ENCODE results near the gene TMEM63C.

Gene TMEM63C

DNA sequence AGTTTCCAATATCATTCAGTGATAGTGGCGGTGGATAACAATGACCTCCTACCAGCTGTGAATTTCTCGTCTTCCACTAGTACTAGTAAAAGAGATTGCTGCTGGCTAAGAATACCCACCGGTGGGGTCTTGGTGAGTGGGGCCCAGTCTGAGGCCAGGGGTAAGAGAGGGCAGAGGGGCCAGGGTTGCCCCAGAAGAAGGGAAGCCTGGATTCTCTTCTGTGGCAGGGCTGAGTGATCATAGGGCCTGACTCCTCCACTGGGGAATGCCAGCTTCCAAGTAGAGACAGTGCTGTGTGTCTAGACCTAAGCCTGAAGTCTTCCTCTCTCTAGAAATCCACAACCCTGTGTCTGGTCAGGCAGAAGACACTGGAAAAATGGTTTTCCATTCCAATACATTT lies 5.8 kb upstream of the TMEM63C start:
- no peak for DNase-seq (ENCODE audit: extremely low spot score)
- ChIA-PET CTCF (no interaction called here), POLR2A (no interaction called here)
- no peak for TF ChIP-seq LEF1 (IDR thresholded peaks at IDR 0.05; ENCODE audit: borderline replicate concordance)
- no peak for TF ChIP-seq SP1 (IDR thresholded peaks at IDR 0.05)
- no peak for TF ChIP-seq CTBP1 (IDR thresholded peaks at IDR 0.05; ENCODE audit: borderline replicate concordance)
- TF ChIP-seq BHLHE40 (IDR thresholded peaks at IDR 0.05; ENCODE audit: borderline replicate concordance), result no peak
- no peak for TF ChIP-seq HDGF (IDR thresholded peaks at IDR 0.05; ENCODE audit: borderline replicate concordance)
- no peak for TF ChIP-seq ARNT (IDR thresholded peaks at IDR 0.05)
- TF ChIP-seq FOXA1 (IDR thresholded peaks at IDR 0.05), result no peak
- TF ChIP-seq ELF4 (IDR thresholded peaks at IDR 0.05), result no peak
- no peak for TF ChIP-seq NFRKB (IDR thresholded peaks at IDR 0.05)
- TF ChIP-seq, protein P1, sequence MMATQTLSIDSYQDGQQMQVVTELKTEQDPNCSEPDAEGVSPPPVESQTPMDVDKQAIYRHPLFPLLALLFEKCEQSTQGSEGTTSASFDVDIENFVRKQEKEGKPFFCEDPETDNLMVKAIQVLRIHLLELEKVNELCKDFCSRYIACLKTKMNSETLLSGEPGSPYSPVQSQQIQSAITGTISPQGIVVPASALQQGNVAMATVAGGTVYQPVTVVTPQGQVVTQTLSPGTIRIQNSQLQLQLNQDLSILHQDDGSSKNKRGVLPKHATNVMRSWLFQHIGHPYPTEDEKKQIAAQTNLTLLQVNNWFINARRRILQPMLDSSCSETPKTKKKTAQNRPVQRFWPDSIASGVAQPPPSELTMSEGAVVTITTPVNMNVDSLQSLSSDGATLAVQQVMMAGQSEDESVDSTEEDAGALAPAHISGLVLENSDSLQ (IDR thresholded peaks at IDR 0.05), result no peak
- TF ChIP-seq ZNF384 (IDR thresholded peaks at IDR 0.05), result no peak
- TF ChIP-seq L3MBTL2 (conservative IDR thresholded peaks at IDR 0.05), result no peak
- TF ChIP-seq TARDBP (IDR thresholded peaks at IDR 0.05), result no peak
- no peak for TF ChIP-seq FOXK2 (IDR thresholded peaks at IDR 0.05)
- no peak for TF ChIP-seq SUZ12 (IDR thresholded peaks at IDR 0.05)
- no peak for TF ChIP-seq FOXM1 (IDR thresholded peaks at IDR 0.05; ENCODE audit: borderline replicate concordance)

DNA sequence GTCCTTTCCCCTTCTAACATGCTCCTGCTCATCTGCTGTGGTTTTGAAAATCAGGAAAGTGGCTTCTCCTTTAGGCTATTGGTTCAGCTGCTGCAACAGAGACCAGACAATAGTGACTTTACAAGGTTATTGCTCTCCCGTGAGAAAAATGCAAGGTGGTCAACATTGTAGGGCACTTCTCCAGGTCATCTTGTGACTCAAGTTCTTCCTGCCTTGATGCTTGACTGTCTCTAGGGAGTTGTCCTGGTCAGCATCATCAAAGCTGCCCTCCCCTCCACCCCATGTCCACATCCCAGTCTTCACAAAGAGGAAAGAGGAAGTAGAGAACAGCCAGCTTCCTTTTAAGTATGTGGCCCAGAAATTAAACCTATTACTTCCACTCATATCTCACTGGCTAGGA lies 3.9 kb upstream of the TMEM63C start:
- DNase-seq (ENCODE audit: extremely low spot score), result no peak
- TF ChIP-seq HDGF (IDR thresholded peaks at IDR 0.05; ENCODE audit: borderline replicate concordance) (no peak), NFRKB (IDR thresholded peaks at IDR 0.05) (no peak), FOXA1 (IDR thresholded peaks at IDR 0.05) (no peak), FOXK2 (IDR thresholded peaks at IDR 0.05) (no peak), BHLHE40 (IDR thresholded peaks at IDR 0.05; ENCODE audit: borderline replicate concordance) (no peak), SP1 (IDR thresholded peaks at IDR 0.05) (no peak), ARNT (IDR thresholded peaks at IDR 0.05) (no peak), L3MBTL2 (conservative IDR thresholded peaks at IDR 0.05) (no peak), SUZ12 (IDR thresholded peaks at IDR 0.05) (no peak), ELF4 (IDR thresholded peaks at IDR 0.05) (no peak)
- TF ChIP-seq, protein P1 (IDR thresholded peaks at IDR 0.05), result no peak
- POLR2A ChIA-PET, result no interaction called here
- CTCF ChIA-PET, result interaction anchor here (0.6 to 0.9 kb wide), 2 partner anchors 34 to 36 kb away, joined by 3 to 4 read pairs; no protein-coding TSS in a partner anchor

DNA sequence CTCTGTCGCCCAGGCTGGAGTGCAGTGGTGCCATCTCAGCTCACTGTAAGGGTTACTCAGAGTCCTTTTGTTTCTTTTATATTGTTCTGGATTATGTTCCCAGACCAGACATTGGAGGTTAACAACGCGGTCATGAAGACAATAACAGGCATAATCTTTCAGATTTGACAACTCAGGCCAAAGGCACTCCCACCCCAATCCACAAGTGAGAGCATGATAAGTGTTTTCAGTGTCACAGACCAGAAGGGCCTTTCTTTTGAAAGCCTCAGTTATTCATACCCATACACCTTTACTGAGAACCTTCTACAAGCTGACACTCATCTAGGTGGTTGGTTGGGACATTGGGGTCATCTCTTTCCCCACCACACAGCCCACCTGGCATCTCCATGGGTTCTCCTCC lies 2.9 kb upstream of the TMEM63C start:
- ChIA-PET POLR2A (no interaction called here), CTCF (interaction anchor here (0.6 kb wide), 1 partner anchor 35 kb away, joined by 4 read pairs; no protein-coding TSS in a partner anchor)
- no peak for DNase-seq (ENCODE audit: extremely low spot score)
- TF ChIP-seq FOXK2 (IDR thresholded peaks at IDR 0.05) (no peak), ARNT (IDR thresholded peaks at IDR 0.05) (no peak), HDGF (IDR thresholded peaks at IDR 0.05; ENCODE audit: borderline replicate concordance) (no peak), TARDBP (IDR thresholded peaks at IDR 0.05) (no peak), ELF4 (IDR thresholded peaks at IDR 0.05) (no peak), FOXA1 (IDR thresholded peaks at IDR 0.05) (no peak), CTBP1 (IDR thresholded peaks at IDR 0.05; ENCODE audit: borderline replicate concordance) (no peak), FOXM1 (IDR thresholded peaks at IDR 0.05; ENCODE audit: borderline replicate concordance) (no peak)
- TF ChIP-seq, protein P1 (IDR thresholded peaks at IDR 0.05), result no peak

DNA sequence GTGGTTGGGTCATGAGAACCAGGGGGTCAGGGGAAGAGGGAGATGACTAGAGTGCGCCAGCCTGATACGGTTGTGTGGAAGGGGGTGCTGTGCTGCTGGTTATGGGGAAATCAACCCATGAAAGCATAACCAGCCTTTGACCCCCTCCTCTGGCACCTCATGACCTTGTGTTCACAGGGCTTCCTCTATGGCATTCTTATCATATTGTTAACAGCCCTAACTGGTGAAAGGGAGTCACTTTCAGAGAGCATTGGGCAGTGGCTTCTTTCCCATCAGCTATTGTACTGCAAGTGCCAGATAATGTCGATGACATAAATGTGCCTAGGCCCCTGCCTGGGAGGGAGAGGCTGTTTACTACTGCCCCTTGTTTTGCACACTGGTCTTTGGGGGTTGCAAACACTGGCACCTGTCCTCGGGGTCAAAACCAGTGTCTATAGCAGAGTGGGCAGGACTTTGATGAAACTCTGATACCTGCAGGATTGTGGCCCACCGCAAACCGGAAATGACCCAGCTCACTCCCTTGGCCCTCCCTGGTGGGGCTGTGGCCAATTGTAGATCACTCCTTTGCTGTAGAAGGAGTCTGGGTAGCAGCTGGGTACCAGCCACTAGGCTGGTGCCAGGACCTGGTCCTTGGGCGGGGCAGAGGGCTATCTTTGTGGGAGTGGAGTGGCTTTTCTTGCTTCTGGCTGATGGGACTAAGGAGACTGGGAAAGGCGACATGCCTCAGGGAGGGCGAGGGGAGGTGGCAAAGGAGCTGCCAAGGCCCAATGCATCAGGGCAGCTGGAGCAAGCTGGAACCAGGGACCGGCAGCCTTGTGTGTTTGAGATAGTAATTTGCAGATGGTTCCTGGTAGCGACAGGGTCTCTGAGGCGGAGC lies 634 bp upstream of the TMEM63C start:
- ChIA-PET POLR2A (interaction anchor here (0.6 to 1.9 kb wide), 5 partner anchors 10 to 320 kb away, joined by 3 to 4 read pairs (median 3); partner anchors contain the start of gene ZDHHC22), CTCF (interaction anchor here (0.7 kb wide), 1 partner anchor 38 kb away, joined by 6 read pairs; no protein-coding TSS in a partner anchor)
- no peak for DNase-seq (ENCODE audit: extremely low spot score)

More for the DNA sequence above, 634 bp upstream of the TMEM63C start:
- TF ChIP-seq ARNT (IDR thresholded peaks at IDR 0.05), result no peak
- no peak for TF ChIP-seq FOXM1 (IDR thresholded peaks at IDR 0.05; ENCODE audit: borderline replicate concordance)
- TF ChIP-seq ELF4 (IDR thresholded peaks at IDR 0.05), result no peak
- TF ChIP-seq, protein P1 (IDR thresholded peaks at IDR 0.05), result no peak
- TF ChIP-seq LEF1 (IDR thresholded peaks at IDR 0.05; ENCODE audit: borderline replicate concordance), result no peak
- TF ChIP-seq BHLHE40 (IDR thresholded peaks at IDR 0.05; ENCODE audit: borderline replicate concordance), result no peak
- TF ChIP-seq SUZ12 (IDR thresholded peaks at IDR 0.05), result no peak
- no peak for TF ChIP-seq SP1 (IDR thresholded peaks at IDR 0.05)
- TF ChIP-seq FOXA1 (IDR thresholded peaks at IDR 0.05), result no peak
- no peak for TF ChIP-seq CTBP1 (IDR thresholded peaks at IDR 0.05; ENCODE audit: borderline replicate concordance)
- TF ChIP-seq ZNF384 (IDR thresholded peaks at IDR 0.05), result no peak
- no peak for TF ChIP-seq FOXK2 (IDR thresholded peaks at IDR 0.05)
- no peak for TF ChIP-seq HDGF (IDR thresholded peaks at IDR 0.05; ENCODE audit: borderline replicate concordance)
- no peak for TF ChIP-seq NFRKB (IDR thresholded peaks at IDR 0.05)
- no peak for TF ChIP-seq L3MBTL2 (conservative IDR thresholded peaks at IDR 0.05)
- TF ChIP-seq TARDBP (IDR thresholded peaks at IDR 0.05), result no peak
